ENCODE measurements around the gene NEDD9.

The NEDD9 gene

GRCh38 chr6:11211254-11211653, 21.2 kb downstream of the NEDD9 start:
- Histone ChIP-seq H4K20me1 (ENCODE audit: insufficient read depth, low read length) (no peaks in the 10 kb centered on the region), H3K36me3 (ENCODE audit: insufficient read depth, low read length) (peaks cover 16% of the 10 kb centered on the region; the same call in 1 of the 2 replicates), H3K27ac (ENCODE audit: low read depth, low read length, poor library complexity, severe bottlenecking) (no peak overlapping the region), H3K4me1 (ENCODE audit: insufficient read depth, low read length, severe bottlenecking) (no peaks in the 10 kb centered on the region), H3K79me2 (ENCODE audit: insufficient read depth, low read length) (no peaks in the 10 kb centered on the region), H2AFZ (ENCODE audit: low read length) (no peak overlapping the region), H3K27me3 (ENCODE audit: insufficient read depth, low read length) (no peaks in the 10 kb centered on the region), H3K4me2 (ENCODE audit: low read length) (no peak overlapping the region), H3K4me3 (ENCODE audit: low read depth, low read length, poor library complexity, severe bottlenecking) (no peak overlapping the region), H3K9ac (ENCODE audit: low read length) (no peak overlapping the region), H3F3A (ENCODE audit: insufficient read depth, low read length) (no peaks in the 10 kb centered on the region), H3K9me3 (ENCODE audit: low read length) (no peaks in the 10 kb centered on the region), H3K9me2 (ENCODE audit: low read depth, low read length) (no peaks in the 10 kb centered on the region)
- TF ChIP-seq EZH2 (IDR thresholded peaks at IDR 0.05; ENCODE audit: borderline replicate concordance, low read length) (no peak), CTCF (IDR thresholded peaks at IDR 0.05; ENCODE audit: low read length) (no peak)

- Histone ChIP-seq H2AFZ (ENCODE audit: low read length) (no peak overlapping the region), H3K9me2 (ENCODE audit: low read depth, low read length) (no peaks in the 10 kb centered on the region), H4K20me1 (ENCODE audit: insufficient read depth, low read length) (no peaks in the 10 kb centered on the region), H3K27ac (ENCODE audit: low read depth, low read length, poor library complexity, severe bottlenecking) (no peak overlapping the region), H3F3A (ENCODE audit: insufficient read depth, low read length) (no peaks in the 10 kb centered on the region), H3K27me3 (ENCODE audit: insufficient read depth, low read length) (no peaks in the 10 kb centered on the region), H3K9ac (ENCODE audit: low read length) (no peak overlapping the region), H3K79me2 (ENCODE audit: insufficient read depth, low read length) (no peaks in the 10 kb centered on the region), H3K9me3 (ENCODE audit: low read length) (no peaks in the 10 kb centered on the region), H3K4me1 (ENCODE audit: insufficient read depth, low read length, severe bottlenecking) (no peaks in the 10 kb centered on the region), H3K4me2 (ENCODE audit: low read length) (no peak overlapping the region), H3K4me3 (ENCODE audit: low read depth, low read length, poor library complexity, severe bottlenecking) (no peak overlapping the region), H3K36me3 (ENCODE audit: insufficient read depth, low read length) (peaks cover 16% of the 10 kb centered on the region; the same call in 1 of the 2 replicates)
- TF ChIP-seq CTCF (IDR thresholded peaks at IDR 0.05; ENCODE audit: low read length): no peak
- no peak for TF ChIP-seq EZH2 (IDR thresholded peaks at IDR 0.05; ENCODE audit: borderline replicate concordance, low read length)
Measured at GRCh38 chr6:11210386-11211138, 21.9 kb downstream of the NEDD9 start.

- Histone ChIP-seq H3K9me3 (ENCODE audit: low read length) (no peaks in the 10 kb centered on the region), H3K4me2 (ENCODE audit: low read length) (no peak overlapping the region), H3K4me1 (ENCODE audit: insufficient read depth, low read length, severe bottlenecking) (no peaks in the 10 kb centered on the region), H3K79me2 (ENCODE audit: insufficient read depth, low read length) (no peaks in the 10 kb centered on the region), H2AFZ (ENCODE audit: low read length) (no peak overlapping the region), H3K27me3 (ENCODE audit: insufficient read depth, low read length) (no peaks in the 10 kb centered on the region), H3F3A (ENCODE audit: insufficient read depth, low read length) (no peaks in the 10 kb centered on the region), H3K4me3 (ENCODE audit: low read depth, low read length, poor library complexity, severe bottlenecking) (no peak overlapping the region), H4K20me1 (ENCODE audit: insufficient read depth, low read length) (no peaks in the 10 kb centered on the region), H3K9ac (ENCODE audit: low read length) (no peak overlapping the region), H3K27ac (ENCODE audit: low read depth, low read length, poor library complexity, severe bottlenecking) (no peak overlapping the region), H3K36me3 (ENCODE audit: insufficient read depth, low read length) (peaks cover 16% of the 10 kb centered on the region; the same call in 1 of the 2 replicates), H3K9me2 (ENCODE audit: low read depth, low read length) (no peaks in the 10 kb centered on the region)
- TF ChIP-seq CTCF (IDR thresholded peaks at IDR 0.05; ENCODE audit: low read length) (no peak), EZH2 (IDR thresholded peaks at IDR 0.05; ENCODE audit: borderline replicate concordance, low read length) (no peak)
Measured at GRCh38 chr6:11209906-11210305, 22.6 kb downstream of the NEDD9 start.

Data from OCI-LY1 (cell line).